Parathyroid adenoma (tissue), 2 donors: Measurements from ENCODE around the gene DLGAP1.
A peak's percentile ranks its signal among the peaks of the same experiment; 100 is the strongest.

Experiments
- H2AFZ ChIP-seq: fragments of 300-600 bp; sonication (generic); one replicate; pipeline ENCODE4 v1.7.0; 2017; ENCODE audit warnings: antibody characterized with exemption, mild to moderate bottlenecking
- H3K27ac ChIP-seq: fragments of 300-600 bp; sonication (generic); one replicate; pipeline ENCODE4 v1.7.0; 2017
- H3K27me3 ChIP-seq: fragments of 300-600 bp; sonication (generic); one replicate; pipeline ENCODE4 v1.7.0; 2017; ENCODE audit warnings: low read length; ENCODE audit not compliant: control insufficient read depth, insufficient read depth
- H3K36me3 ChIP-seq: fragments of 300-600 bp; sonication (generic); one replicate; pipeline ENCODE4 v1.7.0; 2017; ENCODE audit warnings: low read length; ENCODE audit not compliant: control insufficient read depth, insufficient read depth
- H3K4me1 ChIP-seq: fragments of 300-600 bp; sonication (generic); one replicate; pipeline ENCODE4 v1.7.0; 2017; ENCODE audit warnings: control low read depth
- H3K4me2 ChIP-seq: fragments of 300-600 bp; sonication (generic); one replicate; pipeline ENCODE4 v1.7.0; 2017; ENCODE audit warnings: low read length
- H3K4me3 ChIP-seq: fragments of 300-600 bp; sonication (generic); one replicate; pipeline ENCODE4 v1.7.0; 2017; ENCODE audit warnings: low read depth, low read length
- H3K79me2 ChIP-seq: fragments of 300-600 bp; sonication (generic); one replicate; pipeline ENCODE4 v1.7.0; 2017; ENCODE audit warnings: control low read depth
- H3K9ac ChIP-seq: fragments of 300-600 bp; sonication (generic); one replicate; pipeline ENCODE4 v1.7.0; 2017; ENCODE audit warnings: mild to moderate bottlenecking
- H3K9me3 ChIP-seq: fragments of 300-600 bp; sonication (generic); one replicate; pipeline ENCODE4 v1.7.0; 2017; ENCODE audit warnings: low read length; ENCODE audit not compliant: control insufficient read depth
- TF ChIP-seq, protein P1 (sequence below): fragments of 300-600 bp; sonication (generic); IDR thresholded peaks from one replicate; pipeline ENCODE4 v1.7.0; 2017; ENCODE audit warnings: antibody characterized with exemption, mild to moderate bottlenecking
- donor health status: primary hyperparathyroidism.

Gene DLGAP1

DNA sequence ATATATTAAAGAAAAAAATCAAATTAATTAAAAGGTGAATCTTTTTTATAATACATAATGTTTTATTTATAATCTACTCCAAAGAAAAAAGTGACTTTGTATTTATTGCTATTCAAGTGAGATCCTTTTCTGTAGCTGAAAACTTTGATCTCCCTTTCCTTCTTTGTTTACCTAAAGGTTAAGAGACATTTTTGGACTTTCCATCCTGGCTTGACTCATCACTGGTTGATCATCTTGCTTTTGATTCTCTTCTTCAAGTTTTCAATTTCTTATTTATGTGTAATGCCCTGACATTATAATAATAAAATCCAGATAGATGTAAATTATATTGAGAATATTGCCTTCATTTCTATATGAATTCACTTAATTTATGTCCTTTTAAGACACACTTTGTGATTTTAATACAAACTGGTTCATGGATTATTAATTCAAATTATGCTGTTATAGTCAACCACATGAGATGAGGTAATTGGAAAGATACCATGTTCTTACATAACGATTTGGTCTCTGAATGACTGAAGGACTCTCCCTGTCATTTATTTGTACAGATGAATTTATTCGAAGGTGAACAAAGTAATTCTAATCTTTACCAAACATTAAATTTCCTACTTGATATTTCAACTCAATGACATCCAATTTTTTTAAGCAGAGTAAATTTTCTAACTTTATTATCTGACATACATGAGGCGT, 820.7 kb downstream of the DLGAP1 start:
- Histone ChIP-seq H3K4me1 (no peaks in the 10 kb centered on the region), H3K79me2 (no peaks in the 10 kb centered on the region), H2AFZ (no peak overlapping the region), H3K9ac (no peak overlapping the region), H3K4me3 (no peak overlapping the region), H3K27ac (no peak overlapping the region), H3K9me3 (no peaks in the 10 kb centered on the region), H3K36me3 (no peaks in the 10 kb centered on the region), H3K27me3 (no peaks in the 10 kb centered on the region), H3K4me2 (no peak overlapping the region)
- TF ChIP-seq, protein P1, sequence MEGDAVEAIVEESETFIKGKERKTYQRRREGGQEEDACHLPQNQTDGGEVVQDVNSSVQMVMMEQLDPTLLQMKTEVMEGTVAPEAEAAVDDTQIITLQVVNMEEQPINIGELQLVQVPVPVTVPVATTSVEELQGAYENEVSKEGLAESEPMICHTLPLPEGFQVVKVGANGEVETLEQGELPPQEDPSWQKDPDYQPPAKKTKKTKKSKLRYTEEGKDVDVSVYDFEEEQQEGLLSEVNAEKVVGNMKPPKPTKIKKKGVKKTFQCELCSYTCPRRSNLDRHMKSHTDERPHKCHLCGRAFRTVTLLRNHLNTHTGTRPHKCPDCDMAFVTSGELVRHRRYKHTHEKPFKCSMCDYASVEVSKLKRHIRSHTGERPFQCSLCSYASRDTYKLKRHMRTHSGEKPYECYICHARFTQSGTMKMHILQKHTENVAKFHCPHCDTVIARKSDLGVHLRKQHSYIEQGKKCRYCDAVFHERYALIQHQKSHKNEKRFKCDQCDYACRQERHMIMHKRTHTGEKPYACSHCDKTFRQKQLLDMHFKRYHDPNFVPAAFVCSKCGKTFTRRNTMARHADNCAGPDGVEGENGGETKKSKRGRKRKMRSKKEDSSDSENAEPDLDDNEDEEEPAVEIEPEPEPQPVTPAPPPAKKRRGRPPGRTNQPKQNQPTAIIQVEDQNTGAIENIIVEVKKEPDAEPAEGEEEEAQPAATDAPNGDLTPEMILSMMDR: no peak

DNA sequence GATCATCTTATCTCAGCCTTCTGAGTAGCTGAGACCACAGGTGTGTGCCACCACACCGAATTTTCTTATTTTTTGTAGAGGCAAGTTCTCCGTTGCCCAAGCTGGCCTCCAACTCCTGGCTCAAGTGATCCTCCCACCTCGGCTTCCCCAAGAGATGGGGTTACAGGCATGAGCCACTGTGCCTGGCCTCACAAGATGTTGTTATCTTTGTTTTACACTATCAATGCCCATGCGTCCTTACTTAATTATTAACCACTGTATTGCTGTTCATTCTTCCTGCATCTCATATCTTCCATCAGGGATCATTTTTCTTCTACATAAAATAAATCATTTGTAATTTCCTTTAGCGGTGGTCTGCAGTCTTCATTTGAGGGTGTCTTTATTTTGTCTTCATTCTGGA, 823.2 kb downstream of the DLGAP1 start:
- Histone ChIP-seq H3K9ac (no peak overlapping the region), H3K4me3 (no peak overlapping the region), H3K4me2 (no peak overlapping the region), H3K36me3 (no peaks in the 10 kb centered on the region), H3K9me3 (no peaks in the 10 kb centered on the region), H3K4me1 (no peaks in the 10 kb centered on the region), H2AFZ (no peak overlapping the region), H3K79me2 (no peaks in the 10 kb centered on the region), H3K27me3 (no peaks in the 10 kb centered on the region), H3K27ac (no peak overlapping the region)
- TF ChIP-seq, protein P1: no peak

DNA sequence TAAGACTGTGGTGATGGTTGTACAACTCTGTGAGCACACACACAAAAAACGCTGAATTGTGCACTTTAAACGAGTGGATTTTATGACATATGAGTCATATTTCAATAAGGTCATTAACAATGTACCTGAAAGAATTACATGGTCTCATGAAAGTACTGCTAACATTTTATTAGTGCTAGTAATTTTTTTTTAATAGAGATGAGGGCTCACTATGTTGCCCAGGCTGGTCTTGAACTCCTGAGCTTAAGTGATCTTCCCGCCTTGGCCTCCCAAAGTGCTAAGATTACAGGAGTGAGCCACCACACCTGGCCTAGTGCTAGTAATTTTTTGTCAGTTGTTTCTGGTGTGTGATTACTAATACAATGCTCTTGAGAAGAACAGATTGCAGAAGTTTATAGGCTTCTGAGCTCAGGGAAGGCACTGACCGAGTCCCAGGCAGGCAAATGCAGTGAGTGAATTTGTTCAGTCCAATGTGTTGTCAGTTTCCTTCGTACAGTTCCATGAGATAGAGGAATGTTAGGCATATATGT, 828.1 kb downstream of the DLGAP1 start:
- H3K27me3 ChIP-seq: no peaks in the 10 kb centered on the region
- no peak overlapping the region for H3K9ac ChIP-seq
- no peaks in the 10 kb centered on the region for H3K79me2 ChIP-seq
- no peaks in the 10 kb centered on the region for H3K36me3 ChIP-seq
- H3K4me1 ChIP-seq: peaks cover 9% of the 10 kb centered on the region
- TF ChIP-seq, protein P1: no peak
- H3K4me3 ChIP-seq: no peak overlapping the region
- no peak overlapping the region for H3K27ac ChIP-seq
- no peak overlapping the region for H2AFZ ChIP-seq
- H3K4me2 ChIP-seq: no peak overlapping the region
- no peaks in the 10 kb centered on the region for H3K9me3 ChIP-seq

DNA sequence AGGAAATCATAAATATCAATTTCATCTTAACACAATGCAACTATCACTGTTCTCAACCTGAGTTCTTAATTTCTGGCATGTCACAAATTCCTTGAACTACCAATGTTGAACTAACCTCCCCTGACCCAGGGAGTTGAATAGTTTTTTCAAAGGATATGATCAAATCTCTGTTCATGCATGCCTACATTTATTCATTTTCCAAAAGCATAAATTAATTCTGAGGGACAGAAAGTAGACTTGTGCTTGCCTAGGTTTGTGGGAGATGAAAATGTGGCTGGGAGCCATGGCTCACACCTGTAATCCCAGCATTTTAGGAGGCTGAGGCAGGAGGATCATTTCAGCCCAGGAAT, 829.4 kb downstream of the DLGAP1 start:
- H3K27ac ChIP-seq: no peak overlapping the region

More for the DNA sequence above, 829.4 kb downstream of the DLGAP1 start:
- TF ChIP-seq, protein P1: no peak
- Histone ChIP-seq H3K79me2 (no peaks in the 10 kb centered on the region), H3K4me2 (no peak overlapping the region), H3K9ac (no peak overlapping the region), H3K4me3 (no peak overlapping the region), H3K36me3 (no peaks in the 10 kb centered on the region), H2AFZ (peak overlapping the region; percentile 87), H3K9me3 (no peaks in the 10 kb centered on the region), H3K27me3 (no peaks in the 10 kb centered on the region), H3K4me1 (peaks cover 9% of the 10 kb centered on the region)
